HT1080 (cell line): ENCODE results near the gene DRC7. TPM values are rescaled to one million over a fixed set of nuclear protein-coding genes. Genes with fewer than 3 reads are reported as not detected.
"Not testable (repeated sequence)": the region's sequence is repeated elsewhere in the genome, so short reads cannot be mapped to it uniquely, and the experiment has no call there.

Source experiments
- DNase-seq: peaks from one replicate; pipeline ENCODE4 v3.0.0-alpha.2; 2015; ENCODE audit warnings: low read depth
- small RNA-seq: library from RNA; depleted of rRNA; stranded (forward); fragments of <200 nt; gene quantifications from one replicate; pipeline ENCODE3, GENCODE V24; 2014
- total RNA-seq: library from RNA; depleted of rRNA; stranded (reverse); fragments of >200 nt; shearing (Covaris generic); gene quantifications from 2 replicates; pipeline ENCODE4 v1.2.3, GENCODE V29; 2014; rRNA removed

The DRC7 gene
- total RNA-seq, 1 experiment from 2014 or later: not detected

GRCh38 chr16:57778658-57779057 lies 84.1 kb downstream of the DRC7 start:
- no peak for DNase-seq

- DNase-seq: not testable (repeated sequence)
Observed at GRCh38 chr16:57779836-57780235, 85.2 kb downstream of the DRC7 start.

DNA sequence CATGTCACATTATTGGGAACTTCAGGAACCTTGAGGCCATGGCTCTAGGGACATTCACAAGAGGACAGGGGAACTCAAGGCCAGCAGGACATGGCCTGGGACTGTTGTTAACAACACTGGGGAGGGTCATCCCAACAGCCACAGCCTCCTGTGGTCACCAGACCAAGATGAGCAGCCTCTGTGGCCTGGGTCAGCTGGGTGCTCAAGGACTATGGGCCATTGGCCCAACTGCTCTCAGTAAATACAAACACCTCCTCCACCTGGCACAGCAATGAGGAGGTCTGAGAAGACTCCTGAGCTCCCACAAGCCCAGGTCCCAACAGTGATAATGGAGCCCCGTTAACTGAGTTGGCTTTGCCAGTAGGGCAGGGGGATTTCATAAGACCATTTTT lies 86.7 kb downstream of the DRC7 start:
- no peak for DNase-seq

Small RNA genes lying within 50 kb of the gene (small RNA-seq; reads per million reads assigned to genes)
- gene MIR6772: not detected

Other genes starting within 250 kb of the DRC7 start
- gene CIAPIN1, start 247.4 kb upstream of the DRC7 start, total RNA-seq: 95.3 and 103 TPM in 2 replicates
- gene COQ9, start 247.3 kb upstream of the DRC7 start, total RNA-seq: 82.4 and 89.4 TPM in 2 replicates
- gene POLR2C, start 232.1 kb upstream of the DRC7 start, total RNA-seq: 199 and 233 TPM in 2 replicates
- gene DOK4, start 208.3 kb upstream of the DRC7 start, total RNA-seq: 5.0 and 7.3 TPM in 2 replicates
- gene CCDC102A, start 158.2 kb upstream of the DRC7 start, total RNA-seq: 10.4 and 13.7 TPM in 2 replicates
- gene ADGRG5, start 152.2 kb upstream of the DRC7 start, total RNA-seq: not detected in 2 replicates
- 11.5 and 18.9 TPM in 2 replicates for gene ADGRG1, start 66.2 kb upstream of the DRC7 start, total RNA-seq
- not detected in 2 replicates for gene ADGRG3, start 26.5 kb upstream of the DRC7 start, total RNA-seq
- 44.7 and 54.3 TPM in 2 replicates for gene KATNB1, start 41.0 kb downstream of the DRC7 start, total RNA-seq
- gene KIFC3, start 107.7 kb downstream of the DRC7 start, total RNA-seq: 134 and 140 TPM in 2 replicates